ENCODE data around the gene EXOSC7.

Gene EXOSC7

DNA sequence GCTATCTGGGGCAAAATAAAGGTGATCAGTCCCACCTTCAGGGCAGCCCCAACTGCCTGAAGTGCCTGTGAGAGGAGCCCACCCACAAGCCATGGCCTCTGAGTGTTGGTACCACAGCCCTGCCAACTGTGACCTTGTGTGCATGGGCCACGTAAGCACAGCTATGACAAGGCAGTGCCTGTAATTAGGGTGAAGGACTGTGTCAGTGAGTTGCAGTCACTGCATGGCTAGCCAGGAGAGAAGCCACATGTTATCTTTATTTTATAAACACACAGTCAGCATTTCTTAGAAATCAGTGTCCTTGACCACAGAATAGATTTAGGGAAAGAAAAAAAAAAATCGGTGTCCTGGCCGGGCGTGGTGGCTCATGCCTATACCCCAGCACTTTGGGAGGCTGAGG, 24.8 kb downstream of the EXOSC7 start:
- DNase-seq (ENCODE audit: low read depth, low spot score) = no peak
- POLR2A ChIA-PET = no interaction called here

DNA sequence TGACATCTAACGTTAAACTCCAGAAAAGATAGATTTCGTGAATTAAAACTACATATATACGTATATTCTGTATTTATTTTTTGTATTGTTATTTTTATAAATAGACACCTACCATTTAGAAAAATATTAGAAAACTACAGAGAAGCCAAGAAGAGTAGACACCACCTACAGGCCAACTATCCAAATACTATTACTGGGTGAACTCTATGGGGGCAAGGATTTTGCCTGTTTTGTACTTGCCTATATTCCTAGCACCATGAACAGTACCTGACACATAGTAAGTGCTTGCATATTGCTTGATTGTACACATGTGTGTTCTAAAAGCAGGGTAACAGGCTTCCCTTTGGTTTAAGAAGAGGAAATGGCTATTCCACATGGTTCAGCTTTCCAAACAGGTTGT, 25.7 kb downstream of the EXOSC7 start:
- no peak overlapping the region for H3K4me3 ChIP-seq (ENCODE audit: low read depth, low read length)
- DNase-seq (ENCODE audit: low read depth, low spot score) = no peak
- TF ChIP-seq, protein P1, sequence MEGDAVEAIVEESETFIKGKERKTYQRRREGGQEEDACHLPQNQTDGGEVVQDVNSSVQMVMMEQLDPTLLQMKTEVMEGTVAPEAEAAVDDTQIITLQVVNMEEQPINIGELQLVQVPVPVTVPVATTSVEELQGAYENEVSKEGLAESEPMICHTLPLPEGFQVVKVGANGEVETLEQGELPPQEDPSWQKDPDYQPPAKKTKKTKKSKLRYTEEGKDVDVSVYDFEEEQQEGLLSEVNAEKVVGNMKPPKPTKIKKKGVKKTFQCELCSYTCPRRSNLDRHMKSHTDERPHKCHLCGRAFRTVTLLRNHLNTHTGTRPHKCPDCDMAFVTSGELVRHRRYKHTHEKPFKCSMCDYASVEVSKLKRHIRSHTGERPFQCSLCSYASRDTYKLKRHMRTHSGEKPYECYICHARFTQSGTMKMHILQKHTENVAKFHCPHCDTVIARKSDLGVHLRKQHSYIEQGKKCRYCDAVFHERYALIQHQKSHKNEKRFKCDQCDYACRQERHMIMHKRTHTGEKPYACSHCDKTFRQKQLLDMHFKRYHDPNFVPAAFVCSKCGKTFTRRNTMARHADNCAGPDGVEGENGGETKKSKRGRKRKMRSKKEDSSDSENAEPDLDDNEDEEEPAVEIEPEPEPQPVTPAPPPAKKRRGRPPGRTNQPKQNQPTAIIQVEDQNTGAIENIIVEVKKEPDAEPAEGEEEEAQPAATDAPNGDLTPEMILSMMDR (IDR thresholded peaks at IDR 0.05; ENCODE audit: insufficient read depth, low read length, missing control alignments) = no peak
- CTCF ChIA-PET = interaction anchor here (1.8 to 2.8 kb wide), 2 partner anchors 8 to 11 kb away, joined by 8 to 9 read pairs; no protein-coding TSS in a partner anchor
- POLR2A ChIA-PET = no interaction called here

More for the DNA sequence above, 24.8 kb downstream of the EXOSC7 start:
- TF ChIP-seq, protein P1 (IDR thresholded peaks at IDR 0.05; ENCODE audit: insufficient read depth, low read length, missing control alignments) = no peak
- CTCF ChIA-PET = interaction anchor here (1.8 kb wide), 1 partner anchor 10 kb away, joined by 8 read pairs; no protein-coding TSS in a partner anchor
- no peak overlapping the region for H3K4me3 ChIP-seq (ENCODE audit: low read depth, low read length)

DNA sequence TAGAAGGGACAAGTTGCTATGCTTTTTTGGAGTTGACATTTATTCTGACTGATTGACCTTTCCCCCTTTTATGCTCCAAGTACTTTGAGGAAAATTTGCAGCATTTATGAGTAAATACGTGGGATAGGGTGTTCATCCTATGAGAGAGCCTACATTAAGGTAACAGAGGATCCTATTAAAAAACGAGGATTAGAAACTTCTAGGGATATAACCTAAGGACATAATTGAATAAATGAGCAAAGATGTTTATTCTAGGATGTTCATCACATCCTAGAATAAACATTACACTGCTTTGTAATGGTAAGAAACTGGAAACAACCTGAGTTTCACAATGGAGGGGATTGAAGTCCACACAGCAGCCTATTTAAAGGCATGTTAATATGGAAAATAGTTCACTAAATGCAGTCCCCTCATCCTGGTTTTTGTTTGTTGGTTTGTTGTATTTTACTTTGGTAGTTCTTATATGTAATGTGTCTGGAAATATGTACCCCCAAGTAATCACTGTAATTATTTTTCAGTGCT, 26.2 kb downstream of the EXOSC7 start:
- ChIA-PET POLR2A (no interaction called here), CTCF (interaction anchor here (1.1 to 2.8 kb wide), 3 partner anchors 8 to 12 kb away, joined by 3 to 9 read pairs (median 4); no protein-coding TSS in a partner anchor)
- DNase-seq (ENCODE audit: low read depth, low spot score) = no peak
- H3K4me3 ChIP-seq (ENCODE audit: low read depth, low read length) = no peak overlapping the region
- TF ChIP-seq, protein P1 (IDR thresholded peaks at IDR 0.05; ENCODE audit: insufficient read depth, low read length, missing control alignments) = no peak

DNA sequence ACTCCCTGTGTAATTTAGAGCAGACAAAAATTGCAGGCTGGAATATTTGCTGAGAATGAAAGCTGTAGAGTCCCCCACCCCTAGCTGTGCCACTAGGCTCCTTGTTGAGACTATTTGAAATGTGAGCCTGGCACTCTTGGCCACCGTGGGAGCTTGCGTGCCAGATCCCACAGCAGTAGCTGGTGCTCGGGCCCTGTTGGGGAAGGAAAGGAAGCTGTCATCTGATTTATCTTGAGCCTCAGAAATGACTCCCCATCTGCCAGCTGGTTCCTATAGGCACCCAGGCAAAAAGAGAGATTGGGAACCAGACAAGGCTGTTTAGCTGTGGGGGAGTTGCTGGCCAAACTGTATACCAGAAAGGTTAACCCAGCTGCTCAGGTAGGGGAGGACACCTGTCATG, 26.7 kb downstream of the EXOSC7 start:
- CTCF ChIA-PET = interaction anchor here (1.1 to 2.8 kb wide), 3 partner anchors 9 to 12 kb away, joined by 3 to 9 read pairs (median 4); no protein-coding TSS in a partner anchor
- TF ChIP-seq, protein P1 (IDR thresholded peaks at IDR 0.05; ENCODE audit: insufficient read depth, low read length, missing control alignments) = no peak
- POLR2A ChIA-PET = no interaction called here
- no peak for DNase-seq (ENCODE audit: low read depth, low spot score)
- no peak overlapping the region for H3K4me3 ChIP-seq (ENCODE audit: low read depth, low read length)

DNA sequence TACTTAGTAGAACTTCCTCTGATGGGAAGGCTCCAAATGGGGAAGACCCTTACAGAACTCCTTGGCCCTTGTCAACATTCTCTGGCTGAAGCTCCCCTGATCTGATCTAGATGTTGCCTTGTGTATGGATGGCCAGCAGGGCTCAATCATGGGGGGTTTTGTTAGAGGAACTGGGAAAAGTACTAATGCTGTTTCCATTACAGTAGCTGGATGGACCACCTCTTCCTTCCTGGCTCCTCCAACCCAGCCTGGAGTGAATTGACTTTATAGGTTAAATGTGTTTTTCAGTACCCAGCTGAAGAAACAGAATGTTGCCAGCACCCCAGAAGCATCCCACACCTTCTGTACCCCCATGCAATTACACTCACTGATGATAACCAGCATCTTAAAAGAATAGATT, 27.4 kb downstream of the EXOSC7 start:
- TF ChIP-seq, protein P1 (IDR thresholded peaks at IDR 0.05; ENCODE audit: insufficient read depth, low read length, missing control alignments) = no peak
- H3K4me3 ChIP-seq (ENCODE audit: low read depth, low read length) = no peak overlapping the region
- no peak for DNase-seq (ENCODE audit: low read depth, low spot score)
- ChIA-PET CTCF (interaction anchor here (0.8 to 2.8 kb wide), 3 partner anchors 9 to 37 kb away, joined by 3 to 9 read pairs (median 3); no protein-coding TSS in a partner anchor), POLR2A (no interaction called here)

DNA sequence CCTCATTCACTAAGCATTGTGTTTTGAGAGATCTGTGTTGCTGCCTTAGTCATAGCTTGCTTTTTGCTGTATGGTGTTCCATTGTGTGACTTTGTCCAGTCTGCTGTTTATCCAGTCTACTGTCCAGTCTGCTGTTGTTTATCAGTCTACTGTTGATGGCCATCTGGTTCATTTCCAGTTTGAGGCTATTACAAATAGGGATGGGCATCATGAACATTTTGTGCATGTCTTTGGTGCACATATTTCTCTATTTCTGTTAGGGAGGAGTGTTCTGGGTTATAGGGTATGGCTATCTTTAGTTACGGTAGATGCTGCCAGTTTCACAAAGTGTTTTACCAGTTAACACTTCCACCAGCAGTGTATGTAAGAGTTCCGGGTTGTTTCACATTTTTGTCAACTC, 27.8 kb downstream of the EXOSC7 start:
- TF ChIP-seq, protein P1 (IDR thresholded peaks at IDR 0.05; ENCODE audit: insufficient read depth, low read length, missing control alignments) = no peak
- CTCF ChIA-PET = interaction anchor here (0.8 to 2.8 kb wide), 2 partner anchors 10 to 36 kb away, joined by 3 to 9 read pairs; no protein-coding TSS in a partner anchor
- POLR2A ChIA-PET = no interaction called here
- H3K4me3 ChIP-seq (ENCODE audit: low read depth, low read length) = no peak overlapping the region
- no peak for DNase-seq (ENCODE audit: low read depth, low spot score)

All from AG04449 (cell line).